Measurements from ENCODE around the gene MAIP1.
"Not testable (repeated sequence)": the region's sequence is repeated elsewhere in the genome, so short reads cannot be mapped to it uniquely, and the experiment has no call there.

Gene MAIP1

GRCh38 chr2:199955339-199956061 is at the start of gene MAIP1, which contains the start of gene TYW5:
Gene MAIP1 (plus strand): TSS chr2:199955582. CDS start chr2:199955799, 217 bp downstream.
Gene TYW5 (minus strand): TSS chr2:199955491. CDS start chr2:199955470, 21 bp downstream.
- DNase-seq (ENCODE audit: low read depth), result peak; percentile 71

GRCh38 chr2:199907008-199907714 is 48.2 kb upstream of the MAIP1 start:
- no peak for DNase-seq (ENCODE audit: low read depth)

- no peak for DNase-seq (ENCODE audit: low read depth)
Measured at GRCh38 chr2:199910338-199911051, 44.9 kb upstream of the MAIP1 start.

GRCh38 chr2:199911052-199911876 is 44.1 kb upstream of the MAIP1 start, which contains the start of gene C2orf69:
Gene C2orf69 (plus strand): TSS chr2:199911293. CDS start chr2:199911439, 146 bp downstream.
- DNase-seq (ENCODE audit: low read depth), result peak; percentile 91

- DNase-seq (ENCODE audit: low read depth), result no peak
Measured at GRCh38 chr2:199911877-199912161, 43.6 kb upstream of the MAIP1 start.

- not testable (repeated sequence) for DNase-seq (ENCODE audit: low read depth)
Measured at GRCh38 chr2:199912553-199913114, 42.7 kb upstream of the MAIP1 start.

- DNase-seq (ENCODE audit: low read depth), result no peak
Measured at GRCh38 chr2:199914372-199914958, 40.9 kb upstream of the MAIP1 start.

- no peak for DNase-seq (ENCODE audit: low read depth)
Measured at GRCh38 chr2:199916980-199917379, 38.4 kb upstream of the MAIP1 start.

GRCh38 chr2:199922856-199923255 is 32.5 kb upstream of the MAIP1 start:
- no peak for DNase-seq (ENCODE audit: low read depth)

GRCh38 chr2:199923924-199924323 is 31.5 kb upstream of the MAIP1 start:
- no peak for DNase-seq (ENCODE audit: low read depth)

GRCh38 chr2:199926806-199927205 is 28.6 kb upstream of the MAIP1 start:
- no peak for DNase-seq (ENCODE audit: low read depth)

- DNase-seq (ENCODE audit: low read depth), result no peak
Measured at GRCh38 chr2:199928226-199928625, 27.2 kb upstream of the MAIP1 start.

GRCh38 chr2:199928626-199929025 is 26.8 kb upstream of the MAIP1 start:
- DNase-seq (ENCODE audit: low read depth), result no peak

GRCh38 chr2:199929262-199929661 is 26.1 kb upstream of the MAIP1 start:
- no peak for DNase-seq (ENCODE audit: low read depth)

GRCh38 chr2:199932312-199932855 is 23.0 kb upstream of the MAIP1 start:
- no peak for DNase-seq (ENCODE audit: low read depth)

- no peak for DNase-seq (ENCODE audit: low read depth)
Measured at GRCh38 chr2:199933466-199933865, 21.9 kb upstream of the MAIP1 start.

GRCh38 chr2:199936554-199936953 is 18.8 kb upstream of the MAIP1 start:
- no peak for DNase-seq (ENCODE audit: low read depth)

GRCh38 chr2:199940373-199940772 is 15.0 kb upstream of the MAIP1 start:
- no peak for DNase-seq (ENCODE audit: low read depth)

GRCh38 chr2:199943373-199943772 is 12.0 kb upstream of the MAIP1 start:
- no peak for DNase-seq (ENCODE audit: low read depth)

- DNase-seq (ENCODE audit: low read depth), result no peak
Measured at GRCh38 chr2:199946196-199946595, 9.2 kb upstream of the MAIP1 start.

- no peak for DNase-seq (ENCODE audit: low read depth)
Measured at GRCh38 chr2:199946836-199947235, 8.5 kb upstream of the MAIP1 start.

Data from activated T-cell treated with anti-CD3 and anti-CD28 coated beads for 48 hours (primary cell).